AML-193 (cell line): ENCODE results near the gene VGLL4.
"Not testable (repeated sequence)": the region's sequence is repeated elsewhere in the genome, so short reads cannot be mapped to it uniquely, and the experiment has no call there.

Source experiments
- DNase-seq, 2 experiments: peaks; one replicate each; lab custom pipeline; 2025; lab: John Stamatoyannopoulos, UW

VGLL4 gene

GRCh38 chr3:11606090-11606784 is 37.5 kb downstream of the VGLL4 start:
- no peak for DNase-seq

- DNase-seq = no peak
Observed at GRCh38 chr3:11605398-11605797, 38.3 kb downstream of the VGLL4 start.

- DNase-seq = no peak
Observed at GRCh38 chr3:11604139-11604892, 39.4 kb downstream of the VGLL4 start.

GRCh38 chr3:11603628-11604027 is 40.1 kb downstream of the VGLL4 start:
- DNase-seq = no peak

GRCh38 chr3:11602886-11603527 is 40.7 kb downstream of the VGLL4 start:
- no peak for DNase-seq

GRCh38 chr3:11602239-11602840 is 41.4 kb downstream of the VGLL4 start:
- DNase-seq = no peak

GRCh38 chr3:11601446-11602238 is 42.1 kb downstream of the VGLL4 start:
- DNase-seq = no peak

GRCh38 chr3:11600501-11601282 is 43.0 kb downstream of the VGLL4 start:
- no peak for DNase-seq

GRCh38 chr3:11596387-11596786 is 47.3 kb downstream of the VGLL4 start:
- DNase-seq = no peak

GRCh38 chr3:11595024-11595423 is 48.7 kb downstream of the VGLL4 start:
- DNase-seq = not testable (repeated sequence)

GRCh38 chr3:11593318-11594034 is 50.2 kb downstream of the VGLL4 start:
- DNase-seq = no peak

GRCh38 chr3:11592445-11593298 is 51.0 kb downstream of the VGLL4 start:
- no peak for DNase-seq

- no peak for DNase-seq
Observed at GRCh38 chr3:11591391-11592282, 52.1 kb downstream of the VGLL4 start.

GRCh38 chr3:11591002-11591355 is 52.7 kb downstream of the VGLL4 start:
- DNase-seq = no peak

- no peak for DNase-seq
Observed at GRCh38 chr3:11589706-11590105, 54.0 kb downstream of the VGLL4 start.

GRCh38 chr3:11588755-11589154 is 55.0 kb downstream of the VGLL4 start:
- DNase-seq = no peak

- no peak for DNase-seq
Observed at GRCh38 chr3:11588338-11588737, 55.4 kb downstream of the VGLL4 start.

GRCh38 chr3:11587766-11588165 is 55.9 kb downstream of the VGLL4 start:
- DNase-seq = no peak
